Cardiac septum (tissue), 1 donor: Measurements from ENCODE around the gene IL12RB1. TPM values are rescaled to one million over a fixed set of nuclear protein-coding genes. Genes with fewer than 3 reads are reported as not detected.
"Not testable (repeated sequence)": the region's sequence is repeated elsewhere in the genome, so short reads cannot be mapped to it uniquely, and the experiment has no call there.

Source experiments
- DNase-seq: peaks from one replicate; pipeline ENCODE4 v3.0.0-alpha.2; 2020; ENCODE audit warnings: low spot score
- intact Hi-C: fragments of 100-400 bp; cut with DNase I; formaldehyde crosslinking; loops from one replicate; pipeline ENCODE4 v1.14.0; 2022
- total RNA-seq: library from RNA; stranded (reverse); fragmentation: NEBNext Ultra II Directional; extraction: Animal tissue kit (Norgen Biotek cat#: 25700); gene quantifications from one replicate; pipeline ENCODE4 v1.2.1, GENCODE V29; 2021
- donor health status: DM: no; HTN: no; CAD: no.

IL12RB1 gene
- total RNA-seq, 1 donor from 2014 or later: 0.35 TPM

DNA sequence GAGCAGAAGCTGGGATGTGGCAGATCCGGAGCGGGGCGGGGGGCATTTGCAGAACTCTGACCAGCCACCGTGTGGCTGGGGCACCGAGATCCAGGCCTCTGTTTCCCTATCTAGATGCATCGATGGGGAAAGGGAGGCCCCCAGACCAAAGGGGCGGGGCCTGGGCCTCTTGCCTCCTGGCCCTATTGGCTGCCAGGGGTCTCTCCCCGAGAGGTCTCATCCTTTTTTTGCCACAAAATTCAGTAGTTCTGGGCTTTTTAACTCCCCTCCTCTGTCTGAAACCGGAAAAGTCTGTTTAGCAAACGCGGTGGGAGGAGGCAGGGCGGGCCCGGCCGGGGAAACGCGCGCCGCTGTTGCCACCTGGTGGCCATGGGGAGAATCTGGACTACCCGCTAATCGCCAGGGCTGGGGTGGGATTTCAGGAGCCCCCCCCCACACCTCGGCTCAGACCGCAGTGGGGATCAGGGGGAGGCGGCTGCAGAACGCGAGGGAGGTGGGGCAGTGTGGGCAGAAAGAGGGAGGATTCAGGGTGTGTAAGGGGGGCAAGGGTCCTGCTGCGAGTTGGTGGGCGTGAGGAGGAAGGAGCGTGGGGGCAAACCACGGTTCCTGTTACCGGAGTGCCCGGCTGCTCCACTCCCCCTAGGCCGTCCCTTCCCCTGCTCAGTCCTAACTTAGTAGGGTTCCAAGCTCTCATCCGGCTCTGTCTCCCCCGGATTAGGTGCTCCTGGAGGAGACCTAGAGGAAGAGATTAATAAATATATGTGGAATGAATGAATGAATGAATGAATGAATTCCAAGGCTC lies 28.3 kb downstream of the IL12RB1 start:
- intact Hi-C loops: loop anchor here (1.0 to 5.0 kb wide), 2 partner anchors 51 to 121 kb away; no protein-coding TSS in a partner anchor
- DNase-seq: peak; percentile 92

DNA sequence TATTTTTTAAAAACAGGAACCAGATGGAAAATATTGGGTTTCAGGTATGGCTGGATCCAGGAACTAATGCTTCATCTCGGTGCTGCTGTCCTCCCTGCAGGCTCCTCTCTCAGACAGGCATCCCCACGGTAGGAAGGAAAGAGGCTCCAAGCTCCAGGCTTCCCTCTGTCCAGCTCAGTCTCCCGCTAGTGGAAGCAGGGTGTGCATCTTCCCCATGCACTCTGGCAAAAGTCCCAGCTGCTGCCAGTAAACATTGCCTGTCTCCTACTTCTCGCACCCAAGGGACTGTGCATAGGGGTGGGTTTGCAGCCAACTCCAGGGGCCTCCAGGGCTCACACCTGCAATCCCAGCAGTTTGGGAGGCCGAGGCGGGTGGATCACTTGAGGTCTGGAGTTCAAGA lies 29.2 kb downstream of the IL12RB1 start:
- no peak for DNase-seq
- intact Hi-C loops: loop anchor here (5.0 kb wide), 1 partner anchor 120 kb away; no protein-coding TSS in a partner anchor

DNA sequence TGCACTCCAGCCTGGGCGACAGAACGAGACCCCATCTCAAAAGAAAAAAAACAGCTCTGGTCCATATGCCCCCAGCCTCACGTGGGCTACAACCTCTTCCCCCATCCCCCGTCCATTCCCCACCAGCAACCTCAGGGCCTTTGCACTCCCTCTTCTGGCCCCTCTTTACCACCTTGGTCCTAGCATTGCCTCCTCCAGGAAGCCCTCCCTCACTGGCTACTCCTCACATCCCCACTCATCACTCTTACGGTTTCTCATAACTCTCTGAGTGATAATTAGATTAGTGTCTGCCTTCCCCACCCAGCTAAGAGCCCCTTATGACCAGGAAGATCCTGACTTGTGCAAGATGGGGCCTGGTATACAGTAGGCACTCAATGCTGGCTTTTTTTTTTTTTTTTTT lies 30.8 kb downstream of the IL12RB1 start:
- intact Hi-C loops: loop anchor here (5.0 kb wide), 1 partner anchor 119 kb away; no protein-coding TSS in a partner anchor
- DNase-seq: no peak

DNA sequence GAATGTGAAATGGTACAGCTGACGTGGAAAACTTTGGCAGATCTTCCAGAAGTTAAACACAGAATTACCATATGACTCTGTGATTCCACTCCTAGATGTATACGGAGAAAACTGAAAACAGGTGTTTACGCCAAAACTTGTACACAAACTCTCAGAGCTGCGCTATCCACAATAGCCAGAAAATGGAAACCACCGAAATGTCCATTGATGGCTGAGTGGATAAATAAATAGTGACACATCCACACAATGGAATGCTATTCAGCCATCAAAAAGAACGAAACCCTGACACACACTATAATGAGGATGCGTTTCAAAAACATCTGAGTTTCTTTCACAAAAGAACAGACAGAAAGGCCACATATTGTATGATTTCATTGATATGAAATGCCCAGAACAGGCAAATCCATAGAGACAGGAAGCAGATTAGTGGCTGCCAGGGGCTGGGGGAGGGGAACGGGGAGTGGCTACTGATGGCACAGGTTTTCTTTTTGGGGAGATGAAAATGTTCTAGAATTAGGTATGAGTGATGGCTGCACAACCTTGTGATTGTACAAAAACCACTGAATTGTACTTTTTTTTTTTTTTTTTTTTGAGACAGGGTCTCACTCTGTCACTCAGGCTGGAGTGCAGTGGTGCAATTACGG lies 33.0 kb downstream of the IL12RB1 start:
- intact Hi-C loops: no loop called here

DNA sequence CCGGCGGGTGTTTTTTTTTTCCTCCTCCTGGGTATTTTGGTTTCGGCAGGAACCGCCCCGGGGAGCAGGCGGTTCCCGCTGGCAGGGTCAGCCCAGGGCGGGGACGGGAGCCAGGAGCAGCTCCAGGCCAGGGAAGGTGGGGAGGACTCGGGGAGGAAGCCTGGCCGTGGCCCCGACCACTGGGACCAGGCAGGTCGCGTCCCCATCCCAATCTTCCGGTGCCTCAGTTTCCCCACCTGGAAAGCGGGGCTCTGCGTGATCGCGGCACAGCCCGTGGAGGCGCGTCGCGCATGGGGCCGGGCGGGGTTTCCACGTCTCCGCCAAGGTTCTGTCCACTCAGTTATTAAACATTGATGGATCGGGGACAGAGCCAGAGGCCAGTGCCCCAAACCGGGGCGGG lies 34.8 kb downstream of the IL12RB1 start:
- intact Hi-C loops: no loop called here
- DNase-seq: peak; percentile 77

More for the DNA sequence above, 33.0 kb downstream of the IL12RB1 start:
- no peak for DNase-seq

DNA sequence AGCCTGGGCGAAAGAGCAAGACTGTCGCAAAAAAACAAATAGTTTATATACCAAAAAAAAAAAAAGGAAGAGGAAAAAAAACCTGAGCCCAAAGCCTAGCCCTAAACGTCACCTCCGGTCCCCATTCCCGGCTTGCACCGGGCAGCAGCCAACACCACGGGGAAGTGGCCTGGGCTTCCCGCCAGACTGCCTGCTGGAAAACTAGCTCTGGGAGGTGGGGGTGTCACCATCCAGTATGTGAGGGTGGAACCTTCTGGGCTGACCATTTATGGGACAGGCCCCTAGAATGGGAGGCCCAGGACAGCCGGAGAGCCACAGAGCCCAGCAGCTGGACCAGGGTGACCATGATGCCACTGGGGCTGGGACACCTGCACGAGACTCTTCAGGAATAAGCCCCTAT lies 37.3 kb downstream of the IL12RB1 start:
- DNase-seq: peak; percentile 96
- intact Hi-C loops: loop anchor here (1.0 kb wide), 1 partner anchor 28 kb away; no protein-coding TSS in a partner anchor

DNA sequence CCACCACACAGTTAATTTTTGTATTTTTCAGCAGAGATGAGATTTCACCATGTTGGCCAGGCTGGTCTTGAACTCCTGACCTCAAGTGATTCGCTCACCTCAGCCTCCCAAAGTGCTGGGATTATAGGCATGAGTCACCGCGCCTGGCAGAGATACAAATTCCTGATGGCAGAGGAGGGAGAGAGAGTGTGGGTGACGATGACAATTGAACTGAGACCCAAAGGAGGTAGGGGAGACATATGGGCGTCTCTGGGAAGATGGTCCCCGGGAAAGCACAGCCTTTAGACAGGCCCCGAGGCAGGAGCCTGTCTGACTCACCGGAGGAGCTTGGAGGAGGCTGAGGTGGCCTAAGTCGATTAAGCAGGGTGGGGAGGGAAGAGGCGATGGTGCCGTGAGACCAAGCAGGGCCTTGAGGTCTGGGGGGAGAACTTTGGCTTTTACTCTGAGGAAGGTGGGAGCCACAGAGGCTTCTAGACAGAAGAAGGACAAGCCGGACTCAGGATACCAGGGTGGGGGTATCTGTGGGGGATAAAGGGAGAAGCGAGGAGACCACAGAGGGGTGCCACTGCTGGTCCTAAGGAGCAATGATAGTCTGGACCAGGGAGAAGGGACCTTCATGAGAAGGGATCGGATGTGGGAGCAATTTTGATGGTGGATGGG lies 40.5 kb downstream of the IL12RB1 start:
- no peak for DNase-seq
- intact Hi-C loops: no loop called here

DNA sequence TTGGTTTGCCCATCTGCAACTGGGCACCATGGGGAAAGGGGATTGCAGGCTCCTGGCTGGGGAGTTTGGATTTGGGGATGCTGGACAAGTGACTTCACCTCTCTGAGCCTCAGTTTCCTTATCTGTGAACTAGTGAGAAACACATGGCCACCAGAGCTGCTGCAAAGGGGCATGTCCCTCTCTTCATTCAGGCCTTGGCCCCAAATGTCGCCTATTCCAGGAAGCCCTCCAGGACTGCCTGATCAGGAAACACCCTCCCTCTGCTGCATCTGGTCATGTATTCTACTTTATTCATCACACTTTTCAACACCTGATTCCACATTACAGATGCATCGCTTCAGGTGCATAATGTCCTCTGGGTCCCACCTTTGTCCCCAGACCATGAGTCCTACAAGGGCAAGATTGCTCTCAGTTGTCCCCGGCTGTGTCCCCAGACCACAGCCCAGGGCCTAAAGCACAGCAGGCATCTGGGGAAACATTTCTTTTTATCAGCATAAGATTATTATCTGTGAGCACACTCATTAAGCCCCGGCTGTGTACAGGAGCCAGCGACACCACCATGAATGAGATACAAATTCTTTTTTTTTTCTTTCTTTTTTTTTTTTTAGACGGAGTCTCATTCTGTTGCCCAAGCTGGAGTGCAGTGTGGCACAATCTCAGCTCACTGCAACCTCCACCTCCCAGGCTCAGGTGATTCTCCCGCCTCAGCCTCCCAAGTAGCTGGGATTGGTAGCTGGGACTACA lies 41.3 kb downstream of the IL12RB1 start:
- DNase-seq: no peak
- intact Hi-C loops: no loop called here

DNA sequence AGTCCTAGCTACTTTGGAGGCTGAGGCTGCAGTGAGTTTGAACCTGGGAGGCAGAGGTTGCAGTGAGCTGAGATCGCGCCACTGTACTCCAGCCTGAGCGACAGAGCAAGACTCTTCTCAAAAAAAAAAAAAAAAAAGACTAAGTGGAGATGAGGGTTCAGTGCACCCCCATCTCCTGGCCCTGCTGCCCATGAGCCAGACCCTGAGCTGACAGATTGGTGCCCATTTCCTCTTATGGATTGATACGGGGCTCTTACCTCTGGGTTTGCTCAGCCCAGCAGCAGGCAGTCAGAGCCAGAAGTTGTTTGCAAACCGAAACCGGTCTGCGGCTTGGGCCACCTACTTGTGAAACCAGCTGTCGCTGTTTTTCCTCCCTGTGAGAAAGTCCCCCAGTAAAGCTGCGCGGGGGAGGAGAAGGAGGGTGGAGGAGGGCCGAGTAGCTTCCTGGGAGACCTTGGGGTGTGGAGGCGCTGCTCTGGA lies 41.9 kb downstream of the IL12RB1 start:
- peak; percentile 91 for DNase-seq
- intact Hi-C loops: no loop called here

DNA sequence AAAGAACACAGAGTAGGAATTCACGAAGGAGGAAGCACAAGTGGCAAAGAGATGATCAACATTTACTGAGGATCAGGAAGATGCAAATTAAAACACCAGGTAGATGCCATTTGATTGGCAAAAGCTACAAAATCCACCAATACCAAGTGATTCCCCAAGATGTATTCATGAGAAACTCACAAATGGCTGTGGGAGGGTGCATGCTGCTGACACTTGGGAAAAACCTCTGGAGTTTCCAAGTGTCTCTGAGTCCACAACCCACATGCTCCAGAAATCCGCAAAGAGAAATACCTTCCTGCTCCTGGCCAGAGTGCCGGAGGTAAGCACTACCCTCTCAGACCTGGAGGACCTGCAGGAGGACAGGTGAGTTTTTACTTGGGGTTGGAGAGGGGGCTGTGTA lies 43.1 kb downstream of the IL12RB1 start:
- intact Hi-C loops: no loop called here
- DNase-seq: no peak

DNA sequence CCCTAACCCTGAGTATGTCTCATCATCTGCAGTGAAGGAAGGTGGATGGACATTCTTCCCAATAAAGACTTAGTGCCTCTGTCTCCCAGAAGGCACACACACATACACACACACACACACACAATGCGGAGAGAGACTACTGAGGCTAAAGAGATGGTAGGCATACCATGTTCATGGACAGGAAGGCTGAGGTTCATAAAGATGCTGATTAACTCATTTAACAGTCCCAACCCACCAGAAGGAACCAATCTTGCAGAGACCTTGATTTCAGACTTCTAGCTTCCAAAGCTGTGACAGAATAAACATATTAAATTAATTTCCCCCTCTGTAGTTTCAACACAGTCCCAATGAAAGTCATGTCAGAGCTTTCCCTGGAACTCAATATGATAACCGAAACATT lies 45.7 kb downstream of the IL12RB1 start:
- DNase-seq: no peak
- intact Hi-C loops: no loop called here

DNA sequence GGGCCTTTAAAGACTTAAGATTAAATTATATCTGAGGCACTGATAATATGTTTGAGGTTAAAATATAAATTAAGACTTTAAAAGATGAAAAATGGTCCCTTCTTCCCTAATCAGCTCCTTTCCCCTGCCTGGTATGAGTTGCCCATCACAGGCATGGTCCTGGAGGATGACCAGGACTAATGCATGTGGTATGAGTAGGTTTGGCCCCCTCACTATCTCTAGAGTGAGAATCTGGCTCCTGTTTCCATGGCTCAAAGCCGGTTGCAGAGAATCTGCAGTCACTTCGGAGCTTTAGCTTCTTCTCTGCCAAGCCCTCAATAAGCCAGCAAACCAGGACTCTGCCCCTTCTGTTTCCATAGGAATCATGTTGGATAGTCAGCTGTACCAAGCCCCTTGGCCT lies 54.6 kb downstream of the IL12RB1 start:
- intact Hi-C loops, DNase-seq: not testable (repeated sequence)

DNA sequence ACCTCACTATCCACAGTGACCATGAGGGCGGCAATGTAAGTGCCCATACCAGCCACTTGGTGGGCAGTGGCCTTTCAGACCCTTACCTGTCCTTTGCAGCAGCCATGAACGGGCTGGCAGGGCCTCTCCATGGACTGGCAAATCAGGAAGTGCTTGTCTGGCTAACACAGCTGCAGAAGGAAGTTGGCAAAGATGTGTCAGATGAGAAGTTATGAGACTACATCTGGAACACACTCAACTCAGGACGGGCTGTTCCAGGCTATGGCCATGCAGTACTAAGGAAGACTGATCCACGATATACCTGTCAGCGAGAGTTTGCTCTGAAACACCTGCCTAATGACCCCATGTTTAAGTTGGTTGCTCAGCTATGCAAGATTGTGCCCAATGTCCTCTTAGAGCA lies 55.3 kb downstream of the IL12RB1 start:
- DNase-seq, intact Hi-C loops: not testable (repeated sequence)

DNA sequence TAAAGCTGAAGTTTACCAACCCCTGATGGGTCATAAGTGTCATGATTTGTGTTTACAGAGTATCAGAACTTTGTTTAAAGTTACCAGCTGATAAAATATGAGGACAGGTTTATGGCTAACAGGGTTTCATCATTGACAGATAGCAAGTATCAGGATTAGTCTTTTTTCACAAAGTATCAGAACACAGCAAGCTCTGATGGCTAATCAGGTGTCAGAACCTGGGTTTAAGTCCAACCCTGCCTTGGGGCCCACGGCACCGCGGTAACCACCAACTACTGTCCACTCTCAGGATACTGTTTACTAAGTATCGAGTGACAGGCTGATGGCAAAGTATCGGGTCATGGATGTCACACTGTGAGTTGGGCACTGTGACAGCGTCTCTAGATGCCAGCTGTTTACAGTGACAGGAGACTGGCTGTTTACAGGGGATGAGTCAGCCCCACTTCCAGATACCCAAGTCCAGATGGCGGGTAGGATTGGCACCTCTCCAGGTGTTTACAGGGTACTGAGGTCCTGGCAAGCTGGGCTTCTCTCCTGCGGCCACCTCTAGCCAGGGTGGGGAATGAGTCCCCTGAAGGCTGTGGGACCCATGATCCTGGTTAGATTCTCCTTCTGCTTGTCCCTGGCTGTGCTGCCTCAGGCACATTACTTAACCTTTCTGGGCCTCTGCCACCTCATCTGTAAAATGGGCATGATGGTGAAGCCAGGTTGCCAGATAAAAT lies 57.0 kb downstream of the IL12RB1 start:
- no peak for DNase-seq
- intact Hi-C loops: no loop called here

DNA sequence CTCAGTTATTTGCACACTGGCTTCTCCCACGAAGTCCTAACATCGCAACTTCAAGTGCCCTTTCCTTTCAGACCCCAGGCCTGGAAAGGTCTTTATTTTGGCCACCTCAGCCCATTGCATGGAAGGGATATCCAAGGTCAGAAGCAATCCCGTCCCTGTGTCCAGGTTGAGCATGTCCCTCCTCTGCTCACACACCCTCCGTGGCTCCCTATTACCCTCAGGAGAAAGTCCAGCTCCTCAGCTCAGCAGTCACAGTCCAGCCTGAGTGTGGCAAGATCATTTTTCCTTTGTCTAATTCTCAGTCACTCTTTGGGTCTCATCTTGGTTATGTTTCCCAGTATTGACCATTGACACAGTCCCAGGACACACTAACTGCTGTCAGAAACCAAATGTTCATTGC lies 59.6 kb downstream of the IL12RB1 start:
- no peak for DNase-seq
- intact Hi-C loops: no loop called here

DNA sequence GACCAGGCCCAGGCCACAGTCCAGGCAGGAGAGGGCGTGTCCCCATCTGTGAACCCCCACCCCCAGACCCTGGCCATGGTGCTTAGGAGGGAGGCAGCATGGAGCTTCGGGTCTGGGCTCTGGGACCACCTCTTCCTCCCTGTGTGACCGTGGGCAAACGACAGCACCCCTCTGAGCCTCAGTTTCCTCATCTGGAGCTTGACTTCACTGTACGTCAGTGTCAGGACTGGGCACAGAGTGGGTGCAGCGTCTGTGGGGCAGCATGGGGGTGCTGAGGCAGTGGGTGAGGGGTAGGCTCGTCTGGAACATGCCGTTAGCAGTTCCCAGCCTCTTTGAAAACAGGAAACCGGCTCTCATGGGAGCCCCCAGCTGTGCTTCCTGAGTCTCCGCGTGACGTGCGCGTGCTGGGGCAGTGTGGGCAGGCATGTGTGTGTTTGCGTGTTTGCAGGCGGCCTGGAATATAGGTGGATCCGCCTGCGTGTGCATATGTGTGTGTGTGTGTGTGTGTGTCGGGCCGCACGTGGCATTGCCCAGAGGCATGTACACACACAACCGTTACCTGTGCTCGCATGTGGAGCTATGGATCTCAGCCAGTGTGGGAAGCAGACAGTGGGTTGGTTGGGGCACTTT lies 63.0 kb downstream of the IL12RB1 start:
- DNase-seq: peak; percentile 88
- intact Hi-C loops: no loop called here

DNA sequence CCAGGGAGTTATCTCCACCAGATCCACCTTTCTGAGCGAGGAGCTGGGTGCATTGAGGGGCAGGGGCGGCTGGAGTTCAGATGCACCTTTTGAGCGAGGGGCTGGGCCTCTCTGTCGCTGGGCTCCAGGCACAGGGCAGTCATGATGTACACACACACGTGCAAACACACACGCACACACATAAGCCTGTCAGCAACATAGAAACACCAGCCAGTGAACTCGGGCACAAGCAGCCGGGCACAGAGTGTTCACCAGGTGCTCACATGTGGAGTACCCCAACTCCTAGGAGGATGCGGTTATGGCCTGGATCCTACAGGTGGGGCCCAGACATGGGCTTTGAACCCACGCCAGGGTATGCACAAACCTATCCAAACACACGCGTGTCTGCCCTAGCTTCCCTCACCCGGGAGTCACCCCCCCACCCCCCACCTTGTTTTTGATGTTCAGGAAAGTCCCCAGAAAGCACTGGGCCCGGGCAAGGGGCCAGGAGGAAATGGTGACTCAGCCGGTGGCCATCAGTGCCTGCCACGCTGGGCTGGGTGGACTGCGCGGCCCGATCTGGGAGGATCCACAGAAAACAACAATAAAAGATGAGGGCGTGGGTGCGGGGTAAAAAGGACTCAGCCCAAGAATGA lies 65.5 kb downstream of the IL12RB1 start:
- DNase-seq: peak; percentile 93
- intact Hi-C loops: loop anchor here (1.0 kb wide), 1 partner anchor 28 kb away; no protein-coding TSS in a partner anchor
